Measurements from ENCODE around the gene TTC9.

- TF ChIP-seq SREBF2 (IDR thresholded peaks at IDR 0.05), result no peak
- TF ChIP-seq POLR2A (IDR thresholded peaks at IDR 0.05; ENCODE audit: low read length), result no peak
These were observed 11.2 kb downstream of the TTC9 start for GRCh38 chr14:70652871-70653270.
